Neural cell (in vitro differentiated cells): Measurements from ENCODE around the gene OR2AT4.

Source experiments
- CTCF ChIP-seq: fragments of 450-650 bp; IDR thresholded peaks from 2 replicates; pipeline ENCODE4 v1.5.1; 2014; ENCODE audit warnings: antibody characterized with exemption, mild to moderate bottlenecking, moderate library complexity; ENCODE audit not compliant: poor library complexity, severe bottlenecking
- EP300 ChIP-seq: fragments of 450-650 bp; conservative IDR thresholded peaks from 2 replicates; pipeline ENCODE4 v1.6.1; 2014; ENCODE audit warnings: antibody characterized with exemption, mild to moderate bottlenecking, moderate library complexity; ENCODE audit not compliant: poor library complexity, severe bottlenecking
- EZH2 ChIP-seq: fragments of 200-600, 300-800 bp; shearing (Covaris generic), sonication (generic); IDR thresholded peaks from 2 replicates; pipeline ENCODE4 v1.6.1; 2014; ENCODE audit warnings: antibody characterized with exemption, low read length, borderline replicate concordance, mild to moderate bottlenecking; ENCODE audit not compliant: insufficient read depth, poor library complexity, severe bottlenecking
- REST ChIP-seq: IDR thresholded peaks from 2 replicates; pipeline ENCODE4 v1.6.1; 2012; ENCODE audit warnings: borderline replicate concordance
- TAF1 ChIP-seq: IDR thresholded peaks from 2 replicates; pipeline ENCODE4 v1.6.1; 2012; ENCODE audit warnings: low read depth

DNA sequence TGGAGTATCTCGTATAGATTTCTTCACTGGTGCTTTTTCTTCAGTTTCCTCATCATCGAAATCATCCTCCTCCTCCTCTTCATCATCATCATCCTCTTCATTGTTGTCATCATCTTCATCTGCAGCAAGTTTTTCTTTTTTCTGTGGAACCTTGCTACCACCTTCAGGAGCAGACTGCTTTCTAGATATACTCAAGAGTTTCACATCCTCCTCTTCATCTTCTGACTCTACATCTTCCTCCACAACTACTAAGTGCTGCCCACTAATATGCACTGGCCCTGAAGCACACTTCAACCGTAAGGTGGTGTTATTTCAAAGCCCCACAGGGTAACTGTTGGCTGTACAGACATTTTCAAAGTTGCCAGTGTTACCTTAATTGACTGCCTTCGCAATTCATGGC lies 17.1 kb downstream of the OR2AT4 start:
- TF ChIP-seq EP300: no peak
- no peak for TF ChIP-seq TAF1
- TF ChIP-seq EZH2: no peak
- TF ChIP-seq CTCF: no peak
- TF ChIP-seq REST: no peak
